Body of pancreas (tissue), 4 donors: ENCODE measurements around the gene S1PR1. TPM values are rescaled to one million over a fixed set of nuclear protein-coding genes. Genes with fewer than 3 reads are reported as not detected.
A peak's percentile ranks its signal among the peaks of the same experiment; 100 is the strongest.
"Not testable (repeated sequence)": the region's sequence is repeated elsewhere in the genome, so short reads cannot be mapped to it uniquely, and the experiment has no call there.

Source experiments
- ATAC-seq: fragments of 150-250 bp; one replicate; pipeline ENCODE4 v1.9.1; 2016
- DNase-seq, 4 donors: peaks; one replicate each; pipeline ENCODE4 v3.0.0-alpha.2; 2019
- H3K27ac ChIP-seq, 4 donors: fragments of 200-600 bp; sonication (generic); 1 replicate in 3 of 4; 2 replicates in 1 of 4; pipeline versions ENCODE4 v1.5.1 to v1.6.1; 2016 to 2019; ENCODE audit warnings: mild to moderate bottlenecking in 1 of 4, mixed read lengths in 1 of 4, moderate library complexity in 1 of 4
- H3K27me3 ChIP-seq, 2 donors: fragments of 200-600 bp; sonication (generic); one replicate each; pipeline ENCODE4 v1.6.0; 2016; ENCODE audit warnings: mild to moderate bottlenecking in 1 of 2
- H3K36me3 ChIP-seq, 2 donors: fragments of 200-600 bp; sonication (generic); replicated peaks in 1 of 2; 2 replicates each; pipeline ENCODE4 v1.5.1; 2016; ENCODE audit warnings: low read depth in 2 of 2; ENCODE audit not compliant: insufficient read depth in 1 of 2
- H3K4me1 ChIP-seq: fragments of 200-600 bp; sonication (generic); one replicate; pipeline ENCODE4 v1.6.0; 2016
- H3K4me3 ChIP-seq, 2 donors: fragments of 200-600 bp; sonication (generic); 1 replicate in 1 of 2; 2 replicates in 1 of 2; pipeline ENCODE4 v1.5.1; 2016 to 2019
- H3K9me3 ChIP-seq, 3 donors: fragments of 200-600 bp; sonication (generic); 1 replicate in 2 of 3; 2 replicates in 1 of 3; pipeline ENCODE4 v1.5.1; 2016
- POLR2A ChIP-seq, 3 donors: fragments of 450-650 bp; IDR thresholded peaks; one replicate each; pipeline ENCODE4 v1.6.1; 2016; ENCODE audit warnings: antibody characterized with exemption in 3 of 3, mild to moderate bottlenecking in 2 of 3
- WGBS, 2 donors: methylation state at CpG; one replicate each; pipeline ENCODE4 v1.1.5; 2017; 5-methylcytosine and 5-hydroxymethylcytosine counted together
- intact Hi-C: fragments of 100-400 bp; cut with DNase I; formaldehyde crosslinking; loops from one replicate; pipeline ENCODE4 v1.15.1; 2023
- total RNA-seq, 2 donors: library from RNA; depleted of rRNA; stranded (reverse); fragments of >200 nt; gene quantifications; one replicate each; pipeline ENCODE4 v1.1.0, GENCODE V29; 2016
- TF ChIP-seq, protein P1 (sequence below), 7 experiments: fragments of 450-650 bp in 4 of 7; fragments of 200-600 bp in 3 of 7; sonication (generic) in 3 of 7; IDR thresholded peaks; one replicate each; pipeline ENCODE4 v1.5.1; 2016 to 2019; ENCODE audit warnings: antibody characterized with exemption in 7 of 7

Gene S1PR1
- total RNA-seq, 2 donors from 2014 or later, result 10.1 to 11.5 TPM

DNA sequence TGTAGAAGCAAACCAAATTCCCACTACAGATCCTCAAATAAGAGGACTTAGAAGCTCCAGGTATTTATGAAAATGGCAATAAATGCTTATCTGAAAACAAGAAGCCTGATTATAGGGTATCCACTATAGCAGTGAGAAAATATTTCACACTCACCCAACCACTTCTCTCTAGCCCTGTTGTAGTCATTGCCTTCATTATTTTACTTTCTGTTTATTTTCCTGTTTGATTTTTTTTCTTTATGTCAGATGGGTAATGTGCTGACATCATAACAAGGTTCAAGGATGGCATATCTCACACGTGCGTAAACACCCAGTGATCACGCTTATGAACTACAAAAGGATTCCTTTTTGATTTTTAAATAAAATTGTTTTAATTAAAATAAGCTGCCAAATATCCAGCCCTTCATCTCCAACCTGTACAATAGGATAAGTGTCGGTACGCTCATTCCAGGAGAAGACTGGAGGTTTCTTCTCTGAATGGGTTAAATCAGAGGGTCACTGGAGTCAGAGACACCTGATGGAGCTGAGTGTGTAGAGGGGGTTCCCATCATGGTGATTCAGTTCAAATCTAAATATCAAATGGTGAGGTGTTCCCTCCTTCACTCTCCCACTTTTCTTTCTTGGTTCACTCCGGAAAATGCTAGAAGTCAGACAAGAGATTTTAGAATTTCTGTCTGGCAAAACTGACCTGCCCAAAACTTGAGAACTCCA, 8.2 kb upstream of the S1PR1 start:
- Histone ChIP-seq H3K36me3 (no peaks in the 10 kb centered on the region), H3K9me3 (no peaks in the 10 kb centered on the region), H3K27me3 (no peaks in the 10 kb centered on the region), H3K4me3 (no peak overlapping the region), H3K4me1 (no peaks in the 10 kb centered on the region), H3K27ac (no peak overlapping the region)
- DNase-seq (no peak), ATAC-seq (no peak)
- TF ChIP-seq POLR2A (IDR thresholded peaks at IDR 0.05), result no peak
- TF ChIP-seq, protein P1, sequence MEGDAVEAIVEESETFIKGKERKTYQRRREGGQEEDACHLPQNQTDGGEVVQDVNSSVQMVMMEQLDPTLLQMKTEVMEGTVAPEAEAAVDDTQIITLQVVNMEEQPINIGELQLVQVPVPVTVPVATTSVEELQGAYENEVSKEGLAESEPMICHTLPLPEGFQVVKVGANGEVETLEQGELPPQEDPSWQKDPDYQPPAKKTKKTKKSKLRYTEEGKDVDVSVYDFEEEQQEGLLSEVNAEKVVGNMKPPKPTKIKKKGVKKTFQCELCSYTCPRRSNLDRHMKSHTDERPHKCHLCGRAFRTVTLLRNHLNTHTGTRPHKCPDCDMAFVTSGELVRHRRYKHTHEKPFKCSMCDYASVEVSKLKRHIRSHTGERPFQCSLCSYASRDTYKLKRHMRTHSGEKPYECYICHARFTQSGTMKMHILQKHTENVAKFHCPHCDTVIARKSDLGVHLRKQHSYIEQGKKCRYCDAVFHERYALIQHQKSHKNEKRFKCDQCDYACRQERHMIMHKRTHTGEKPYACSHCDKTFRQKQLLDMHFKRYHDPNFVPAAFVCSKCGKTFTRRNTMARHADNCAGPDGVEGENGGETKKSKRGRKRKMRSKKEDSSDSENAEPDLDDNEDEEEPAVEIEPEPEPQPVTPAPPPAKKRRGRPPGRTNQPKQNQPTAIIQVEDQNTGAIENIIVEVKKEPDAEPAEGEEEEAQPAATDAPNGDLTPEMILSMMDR (IDR thresholded peaks at IDR 0.05), result no peak
- 68 to 78% methylated on average over 6 of the region's 6 CpGs for WGBS, 2 donors
- intact Hi-C loops, result no loop called here

DNA sequence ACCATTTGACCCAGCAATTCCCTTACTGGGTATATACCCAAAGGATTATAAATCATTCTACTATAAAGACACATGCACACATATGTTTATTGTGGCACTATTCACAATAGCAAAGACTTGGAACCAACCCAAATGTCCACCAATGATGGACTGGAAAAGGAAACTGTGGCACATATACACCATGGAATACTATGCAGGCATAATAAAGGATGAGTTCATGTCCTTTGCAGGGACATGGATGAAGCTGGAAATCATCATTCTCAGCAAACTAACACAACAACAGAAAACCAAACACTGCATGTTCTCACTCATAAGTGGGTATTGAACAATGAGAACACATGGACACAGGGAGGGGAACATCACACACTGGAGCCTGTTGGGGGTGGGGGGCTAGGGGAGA, 4.6 kb upstream of the S1PR1 start:
- DNase-seq, H3K27ac ChIP-seq, H3K36me3 ChIP-seq, H3K9me3 ChIP-seq, ATAC-seq, H3K4me3 ChIP-seq, H3K27me3 ChIP-seq, intact Hi-C loops: not testable (repeated sequence)
- peaks cover 18% of the 10 kb centered on the region for H3K4me1 ChIP-seq

DNA sequence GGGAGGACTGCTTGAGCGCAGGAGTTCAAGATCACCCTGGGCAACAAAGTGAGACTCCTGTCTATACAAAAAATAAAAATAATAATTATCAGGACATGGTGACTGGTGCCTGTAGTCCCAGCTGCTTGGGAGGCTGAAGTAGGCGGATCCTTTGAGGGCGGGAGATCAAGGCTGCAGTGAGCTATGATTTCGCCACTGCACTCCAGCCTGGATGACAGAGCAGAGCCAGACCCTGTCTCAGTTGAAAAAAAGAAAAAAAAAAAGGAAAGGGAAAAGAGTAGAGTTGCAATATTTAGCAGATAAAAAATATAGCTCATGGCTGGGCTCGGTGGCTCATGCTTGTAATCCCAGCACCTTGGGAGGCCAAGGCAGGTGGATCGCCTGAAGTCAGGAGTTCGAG, 3.3 kb upstream of the S1PR1 start:
- DNase-seq (no peak), ATAC-seq (no peak)
- 67 to 81% methylated on average over 7 of the region's 7 CpGs for WGBS, 2 donors
- Histone ChIP-seq H3K4me3 (no peak overlapping the region), H3K4me1 (peaks cover 27% of the 10 kb centered on the region), H3K36me3 (no peaks in the 10 kb centered on the region), H3K27me3 (peaks cover 0 to 5% of the 10 kb centered on the region in 2 donors), H3K9me3 (no peaks in the 10 kb centered on the region), H3K27ac (no peak overlapping the region)
- TF ChIP-seq, protein P1 (IDR thresholded peaks at IDR 0.05), result no peak
- TF ChIP-seq POLR2A (IDR thresholded peaks at IDR 0.05), result no peak
- intact Hi-C loops, result no loop called here

DNA sequence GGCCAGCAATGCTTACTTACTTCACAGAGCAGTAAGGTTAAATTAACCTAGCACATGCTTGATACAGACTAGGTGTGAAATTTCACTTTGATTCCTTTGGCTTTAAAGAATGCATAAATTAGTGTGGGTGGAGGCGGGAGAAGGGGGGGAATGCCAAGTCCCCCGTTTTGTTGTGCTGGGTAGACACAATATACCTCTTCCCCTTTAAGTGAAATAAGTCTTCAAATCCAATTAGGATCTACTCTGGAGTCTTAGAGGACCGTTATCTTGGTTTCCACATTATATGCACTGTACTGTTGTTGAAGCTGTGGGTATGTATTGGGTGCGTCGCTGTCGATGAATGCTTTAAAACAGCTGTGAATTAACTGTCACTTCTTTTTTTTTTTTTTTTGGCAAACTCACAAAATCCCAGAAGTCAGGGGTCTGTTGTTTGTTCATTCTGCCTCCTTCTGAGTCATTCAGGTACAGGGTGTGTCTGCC, 1.6 kb upstream of the S1PR1 start:
- DNase-seq (no peak), ATAC-seq (no peak)
- intact Hi-C loops, result no loop called here
- Histone ChIP-seq H3K4me1 (peaks cover 31% of the 10 kb centered on the region), H3K36me3 (no peaks in the 10 kb centered on the region), H3K27ac (peak overlapping the region in 1 of 4 donors; percentile 21), H3K27me3 (peaks cover 0 to 5% of the 10 kb centered on the region in 2 donors), H3K4me3 (no peak overlapping the region), H3K9me3 (no peaks in the 10 kb centered on the region)
- 31 to 32% methylated on average over 6 of the region's 6 CpGs for WGBS, 2 donors
- TF ChIP-seq, protein P1 (IDR thresholded peaks at IDR 0.05), result no peak
- TF ChIP-seq POLR2A (IDR thresholded peaks at IDR 0.05), result no peak

DNA sequence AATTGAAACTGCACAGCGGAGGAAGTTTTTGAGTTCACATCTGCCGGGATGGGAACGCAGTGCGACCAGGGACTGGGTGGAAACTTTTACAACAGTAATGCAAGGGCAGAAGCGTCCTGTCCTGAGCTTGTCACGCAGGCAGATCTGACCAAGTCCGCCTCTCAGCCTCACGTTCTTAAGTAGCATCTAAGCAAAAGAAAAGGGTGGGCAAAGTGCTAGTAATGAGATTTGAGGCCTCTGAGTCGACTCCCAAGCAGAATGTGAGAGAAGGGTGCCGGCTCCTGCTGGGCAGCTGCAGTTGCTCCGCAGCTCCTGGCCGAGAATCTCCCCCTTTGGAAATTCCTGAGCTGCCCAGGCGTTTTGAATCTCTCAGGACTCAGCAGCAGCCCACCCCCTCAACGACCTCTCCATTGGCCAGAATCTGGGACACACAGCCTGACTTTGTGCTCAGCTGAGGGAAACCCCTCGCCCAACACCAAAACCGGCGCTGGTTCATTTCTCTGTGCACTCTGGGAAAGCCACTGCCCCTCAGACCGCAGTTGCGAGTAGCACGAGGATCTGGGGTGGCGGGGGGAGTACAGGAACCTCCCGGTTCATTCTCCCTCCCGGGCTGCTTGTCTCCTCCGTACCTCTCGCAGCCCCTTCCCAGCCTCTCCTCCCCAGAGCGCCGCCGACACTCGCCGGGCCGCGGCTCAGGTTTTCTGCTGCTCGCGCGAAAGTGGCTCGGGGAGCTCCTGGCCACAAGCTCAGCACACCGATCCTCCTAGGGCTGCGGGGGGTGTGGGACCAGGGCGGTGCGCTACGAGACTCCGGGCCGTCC, 913 bp upstream of the S1PR1 start:
- Histone ChIP-seq H3K9me3 (no peaks in the 10 kb centered on the region), H3K4me3 (peak overlapping the region; percentile 31 to 34), H3K27me3 (peaks cover 0 to 5% of the 10 kb centered on the region in 2 donors), H3K36me3 (no peaks in the 10 kb centered on the region), H3K4me1 (peaks cover 31% of the 10 kb centered on the region), H3K27ac (peak overlapping the region in 3 of 4 donors; percentile 10 to 55 (median 33))
- ATAC-seq (peak; percentile 45), DNase-seq (peak; percentile 20 to 41 (median 24))
- 3 to 4% methylated on average over 21 to 43 of the region's 43 CpGs for WGBS, 2 donors
- intact Hi-C loops, result no loop called here
- TF ChIP-seq, protein P1 (IDR thresholded peaks at IDR 0.05), result no peak
- TF ChIP-seq POLR2A (IDR thresholded peaks at IDR 0.05), result no peak
